B cell (primary cell): ENCODE results near the gene WBP1. TPM values are rescaled to one million over a fixed set of nuclear protein-coding genes. Genes with fewer than 3 reads are reported as not detected.

ENCODE experiments used
- ATAC-seq: fragments of 200-7000 bp; cut with Tn5 transposase; one replicate; pipeline ENCODE4 v1.10.0; 2021; ENCODE audit warnings: low read depth, mild to moderate bottlenecking, moderate number of reproducible peaks, moderate library complexity
- CTCF ChIA-PET: fragments of 350-600 bp; sonication (Branson Sonifier 250); formaldehyde crosslinking; loops from one replicate; lab custom pipeline; 2021; ENCODE audit warnings: antibody characterized with exemption, inconsistent platforms; lab: Charles Lee
- POLR2A ChIA-PET: fragments of 350-600 bp; sonication (Branson Sonifier 250); formaldehyde crosslinking; loops from one replicate; lab custom pipeline; 2021; ENCODE audit warnings: antibody characterized with exemption; lab: Charles Lee
- DNase-seq: peaks from one replicate; pipeline ENCODE4 v3.0.0; 2013
- H2AFZ ChIP-seq: 2 replicates; pipeline ENCODE4 v1.6.1; 2012; ENCODE audit warnings: mild to moderate bottlenecking, low read depth, low read length; ENCODE audit not compliant: insufficient read depth, poor library complexity, severe bottlenecking
- H3K27ac ChIP-seq, 2 donors: 1 replicate in 1 of 2; 2 replicates in 1 of 2; pipeline ENCODE4 v1.5.1; 2012 to 2013; ENCODE audit warnings: low read length in 2 of 2, mild to moderate bottlenecking in 2 of 2, moderate library complexity in 1 of 2
- H3K27me3 ChIP-seq, 4 experiments: fragments of 200-600 bp in 1 of 4; sonication (generic) in 1 of 4; replicated peaks in 1 of 4; 1 replicate in 2 of 4; 2 replicates in 2 of 4; pipeline versions ENCODE4 v1.6.1 to v1.7.0; 2013 to 2016; ENCODE audit warnings: low read length in 3 of 4, mild to moderate bottlenecking in 2 of 4, mixed read lengths in 1 of 4, moderate library complexity in 1 of 4; ENCODE audit not compliant: insufficient read depth in 4 of 4, control insufficient read depth in 3 of 4; ENCODE audit errors: control extremely low read depth in 1 of 4
- H3K36me3 ChIP-seq, 2 experiments: replicated peaks in 1 of 2; 1 replicate in 1 of 2; 2 replicates in 1 of 2; pipeline versions ENCODE4 v1.6.1 to v1.7.1; 2013; ENCODE audit warnings: low read length in 1 of 2; ENCODE audit not compliant: insufficient read depth in 2 of 2, control insufficient read depth in 1 of 2; ENCODE audit errors: control extremely low read depth in 1 of 2, extremely low read depth in 1 of 2
- H3K4me1 ChIP-seq, 2 donors: fragments of 200-600 bp in 1 of 2; sonication (generic) in 1 of 2; 1 replicate in 1 of 2; 2 replicates in 1 of 2; pipeline versions ENCODE4 v1.5.1 to v1.6.1; 2013 to 2017; ENCODE audit warnings: low read length in 2 of 2; ENCODE audit not compliant: control insufficient read depth in 2 of 2, insufficient read depth in 2 of 2
- H3K4me2 ChIP-seq: replicated peaks from 2 replicates; pipeline ENCODE3; 2012; ENCODE audit warnings: mild to moderate bottlenecking, low read depth, low read length; ENCODE audit not compliant: poor library complexity, severe bottlenecking
- H3K4me3 ChIP-seq, 5 experiments: fragments of 200-600 bp in 1 of 5; sonication (generic) in 1 of 5; 1 replicate in 3 of 5; 2 replicates in 2 of 5; pipeline versions ENCODE4 v1.5.1 to v1.7.0; 2011 to 2016; ENCODE audit warnings: low read length in 4 of 5, mild to moderate bottlenecking in 4 of 5, low read depth in 2 of 5, control low read depth in 1 of 5, moderate library complexity in 1 of 5; ENCODE audit not compliant: insufficient read depth in 1 of 5; ENCODE audit errors: control extremely low read depth in 1 of 5, extremely low read depth in 1 of 5
- H3K79me2 ChIP-seq: fragments of 200-600 bp; sonication (generic); one replicate; pipeline ENCODE4 v1.6.0; 2016; ENCODE audit warnings: low read length; ENCODE audit not compliant: control insufficient read depth, insufficient read depth
- H3K9ac ChIP-seq: fragments of 200-600 bp; sonication (generic); 2 replicates; pipeline ENCODE4 v1.6.1; 2017; ENCODE audit warnings: mild to moderate bottlenecking, low read length, moderate library complexity
- H3K9me3 ChIP-seq, 3 donors: one replicate each; pipeline versions ENCODE4 v1.6.1 to v1.7.1; 2013; ENCODE audit warnings: low read length in 2 of 3; ENCODE audit not compliant: control insufficient read depth in 2 of 3, insufficient read depth in 1 of 3; ENCODE audit errors: control extremely low read depth in 1 of 3
- H4K20me1 ChIP-seq: 2 replicates; pipeline ENCODE4 v1.6.0; 2012; ENCODE audit warnings: mild to moderate bottlenecking, low read length; ENCODE audit not compliant: insufficient read depth, control insufficient read depth, poor library complexity, severe bottlenecking
- H3K27ac Mint-ChIP-seq: one replicate; pipeline ENCODE4 v1.8.0; 2021; ENCODE audit warnings: mixed read lengths
- H3K27me3 Mint-ChIP-seq: one replicate; pipeline ENCODE4 v1.8.0; 2021; ENCODE audit warnings: mixed read lengths
- H3K4me1 Mint-ChIP-seq: one replicate; pipeline ENCODE4 v1.8.0; 2021; ENCODE audit warnings: mixed read lengths
- H3K4me3 Mint-ChIP-seq: one replicate; pipeline ENCODE4 v1.8.0; 2021; ENCODE audit warnings: mixed read lengths
- H3K9me3 Mint-ChIP-seq: one replicate; pipeline ENCODE4 v1.8.0; 2022; ENCODE audit warnings: mixed read lengths; ENCODE audit not compliant: insufficient read depth
- EZH2 ChIP-seq: IDR thresholded peaks from 2 replicates; pipeline ENCODE4 v1.6.1; 2012; ENCODE audit warnings: borderline replicate concordance, low read depth, mild to moderate bottlenecking, moderate library complexity, low read length; ENCODE audit not compliant: insufficient read depth, poor library complexity, severe bottlenecking
- whole genome bisulfite sequencing: methylation state at CpG from one replicate; pipeline ENCODE4 v1.1.5; 2013; ENCODE audit warnings: missing lambda C conversion rate; ENCODE audit not compliant: insufficient coverage; 5-methylcytosine and 5-hydroxymethylcytosine counted together
- intact Hi-C: fragments of 100-400 bp; cut with micrococcal nuclease; formaldehyde crosslinking; loops from one replicate; pipeline ENCODE4 v1.10.0; 2022
- polyA plus RNA-seq: library from polyadenylated mRNA; depleted of rRNA; stranded (reverse); fragments of >200 nt; gene quantifications from 2 replicates; pipeline ENCODE4 v1.2.3, GENCODE V29; 2012
- total RNA-seq, 2 donors: library from RNA; stranded (reverse); fragments of 120-200 nt in 1 of 2; gene quantifications; 1 replicate in 1 of 2; 2 replicates in 1 of 2; pipeline versions ENCODE4 v1.2.3 to v1.2.4, GENCODE V29; 2013 to 2022
- TF ChIP-seq, protein P1 (sequence below): fragments of 200-600 bp; IDR thresholded peaks from one replicate; pipeline ENCODE4 v1.8.0; 2022; ENCODE audit warnings: antibody characterized with exemption, mild to moderate bottlenecking

Gene WBP1
- total and polyA plus RNA-seq, 2 donors (not counting 1 experiment from before 2014, with no cell fraction given): 98.4 to 207 TPM

DNA sequence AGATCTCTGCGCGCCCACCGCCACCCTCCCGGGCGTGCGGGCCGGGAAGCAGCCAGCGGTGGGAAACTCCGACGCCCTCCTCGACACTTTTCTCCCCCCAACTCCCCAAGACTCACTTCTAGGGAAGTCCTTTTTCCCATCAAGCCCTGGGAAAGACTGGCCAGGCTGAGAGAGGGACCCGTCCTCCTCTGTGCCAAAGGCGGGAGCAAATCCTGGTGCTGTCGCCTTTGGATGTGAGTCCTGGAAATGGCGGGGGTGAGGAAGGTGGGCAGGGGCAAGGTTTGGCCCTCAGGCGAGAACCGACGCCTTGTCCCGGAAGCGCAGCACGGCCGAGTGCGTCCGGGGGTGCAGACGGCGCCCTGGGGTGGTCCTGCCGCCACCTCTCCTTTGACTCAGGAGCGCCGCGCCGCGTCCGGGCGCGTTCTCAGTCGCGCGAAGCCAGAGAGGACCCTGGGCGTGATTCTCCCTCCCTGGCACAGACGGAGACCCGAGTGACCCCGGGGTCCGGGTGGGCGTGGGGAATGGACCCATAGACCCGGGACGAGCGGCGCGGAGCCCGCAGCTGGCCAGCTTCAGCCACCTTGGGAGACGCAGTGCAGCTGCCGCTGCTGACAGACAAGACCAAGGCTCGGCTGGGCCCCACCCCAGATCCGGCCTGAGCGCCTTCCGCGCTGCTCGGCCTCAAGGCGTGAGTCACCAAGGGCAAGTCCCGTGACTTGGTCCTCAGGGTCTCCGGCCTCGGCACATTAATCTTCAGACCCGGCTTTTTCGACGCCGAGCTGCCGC lies 44.7 kb downstream of the WBP1 start:
- Histone ChIP-seq H2AFZ (peak overlapping the region; percentile 73), H3K4me1 (peaks cover 55 to 58% of the 10 kb centered on the region in 2 donors), H3K79me2 (peaks cover 8% of the 10 kb centered on the region), H3K4me3 (peak overlapping the region; percentile 3 to 67 (median 52)), H4K20me1 (no peaks in the 10 kb centered on the region), H3K36me3 (peaks cover 0 to 10% of the 10 kb centered on the region in 2 experiments), H3K4me2 (peak overlapping the region; percentile 94), H3K9ac (peak overlapping the region; percentile 67), H3K9me3 (peaks cover 0 to 27% (median 0%) of the 10 kb centered on the region in 3 donors), H3K27me3 (peaks cover 0 to 80% (median 37%) of the 10 kb centered on the region in 4 experiments), H3K27ac (no peak overlapping the region)
- peak; percentile 90 for TF ChIP-seq EZH2
- TF ChIP-seq, protein P1, sequence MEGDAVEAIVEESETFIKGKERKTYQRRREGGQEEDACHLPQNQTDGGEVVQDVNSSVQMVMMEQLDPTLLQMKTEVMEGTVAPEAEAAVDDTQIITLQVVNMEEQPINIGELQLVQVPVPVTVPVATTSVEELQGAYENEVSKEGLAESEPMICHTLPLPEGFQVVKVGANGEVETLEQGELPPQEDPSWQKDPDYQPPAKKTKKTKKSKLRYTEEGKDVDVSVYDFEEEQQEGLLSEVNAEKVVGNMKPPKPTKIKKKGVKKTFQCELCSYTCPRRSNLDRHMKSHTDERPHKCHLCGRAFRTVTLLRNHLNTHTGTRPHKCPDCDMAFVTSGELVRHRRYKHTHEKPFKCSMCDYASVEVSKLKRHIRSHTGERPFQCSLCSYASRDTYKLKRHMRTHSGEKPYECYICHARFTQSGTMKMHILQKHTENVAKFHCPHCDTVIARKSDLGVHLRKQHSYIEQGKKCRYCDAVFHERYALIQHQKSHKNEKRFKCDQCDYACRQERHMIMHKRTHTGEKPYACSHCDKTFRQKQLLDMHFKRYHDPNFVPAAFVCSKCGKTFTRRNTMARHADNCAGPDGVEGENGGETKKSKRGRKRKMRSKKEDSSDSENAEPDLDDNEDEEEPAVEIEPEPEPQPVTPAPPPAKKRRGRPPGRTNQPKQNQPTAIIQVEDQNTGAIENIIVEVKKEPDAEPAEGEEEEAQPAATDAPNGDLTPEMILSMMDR: no peak
- H3K27me3 Mint-ChIP-seq: peaks cover 62% of the 10 kb centered on the region
- 1% methylated on average over 56 of the region's 67 CpGs for WGBS
- intact Hi-C loops: loop anchor here (1.0 kb wide), 1 partner anchor 84 kb away; no protein-coding TSS in a partner anchor
- DNase-seq: peak; percentile 69
- peak overlapping the region; percentile 81 for H3K27ac Mint-ChIP-seq
- peak; percentile 18 for ATAC-seq
- peak overlapping the region; percentile 86 for H3K4me3 Mint-ChIP-seq
- ChIA-PET CTCF (interaction anchor here (1.0 to 8.1 kb wide), 9 partner anchors 8 to 85 kb away, joined by 3 to 111 read pairs (median 5); partner anchors contain the start of genes CCDC142, TLX2 and TTC31), POLR2A (interaction anchor here (0.6 to 1.6 kb wide), 4 partner anchors 45 to 84 kb away, joined by 3 to 6 read pairs (median 4); partner anchors contain the start of gene WBP1)
- peaks cover 75% of the 10 kb centered on the region for H3K4me1 Mint-ChIP-seq
- H3K9me3 Mint-ChIP-seq: no peaks in the 10 kb centered on the region
